PC-9 (cell line): Measurements from ENCODE around the gene CACNA1D.

ENCODE experiments used
- EZH2 ChIP-seq: fragments of 200-600 bp; sonication (generic); IDR thresholded peaks from 2 replicates; pipeline ENCODE4 v1.8.0; 2017; ENCODE audit warnings: antibody characterized with exemption, low read depth
- TF ChIP-seq, protein P1 (sequence below): fragments of 200-600 bp; sonication (generic); conservative IDR thresholded peaks from 2 replicates; pipeline ENCODE4 v1.6.1; 2017; ENCODE audit warnings: mixed run types, antibody characterized with exemption, mild to moderate bottlenecking, moderate library complexity

DNA sequence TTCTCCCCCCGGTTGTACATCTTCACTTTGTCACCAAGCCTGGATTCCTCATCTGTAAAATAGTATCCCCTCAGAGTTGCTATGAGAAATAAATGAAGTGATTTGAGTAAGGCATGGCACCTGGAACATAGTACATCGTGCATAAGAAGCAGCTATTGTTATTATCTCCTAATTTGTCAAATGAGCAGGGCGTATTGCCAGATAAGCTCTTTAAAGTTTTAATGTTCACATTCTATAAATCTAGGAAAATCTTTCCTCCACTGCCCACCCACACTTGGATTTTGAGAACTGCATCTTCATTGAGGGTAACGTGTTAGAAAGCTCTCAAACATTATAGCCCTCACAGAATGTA lies 32.3 kb downstream of the CACNA1D start:
- TF ChIP-seq, protein P1, sequence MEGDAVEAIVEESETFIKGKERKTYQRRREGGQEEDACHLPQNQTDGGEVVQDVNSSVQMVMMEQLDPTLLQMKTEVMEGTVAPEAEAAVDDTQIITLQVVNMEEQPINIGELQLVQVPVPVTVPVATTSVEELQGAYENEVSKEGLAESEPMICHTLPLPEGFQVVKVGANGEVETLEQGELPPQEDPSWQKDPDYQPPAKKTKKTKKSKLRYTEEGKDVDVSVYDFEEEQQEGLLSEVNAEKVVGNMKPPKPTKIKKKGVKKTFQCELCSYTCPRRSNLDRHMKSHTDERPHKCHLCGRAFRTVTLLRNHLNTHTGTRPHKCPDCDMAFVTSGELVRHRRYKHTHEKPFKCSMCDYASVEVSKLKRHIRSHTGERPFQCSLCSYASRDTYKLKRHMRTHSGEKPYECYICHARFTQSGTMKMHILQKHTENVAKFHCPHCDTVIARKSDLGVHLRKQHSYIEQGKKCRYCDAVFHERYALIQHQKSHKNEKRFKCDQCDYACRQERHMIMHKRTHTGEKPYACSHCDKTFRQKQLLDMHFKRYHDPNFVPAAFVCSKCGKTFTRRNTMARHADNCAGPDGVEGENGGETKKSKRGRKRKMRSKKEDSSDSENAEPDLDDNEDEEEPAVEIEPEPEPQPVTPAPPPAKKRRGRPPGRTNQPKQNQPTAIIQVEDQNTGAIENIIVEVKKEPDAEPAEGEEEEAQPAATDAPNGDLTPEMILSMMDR: no peak
- TF ChIP-seq EZH2: no peak
